ENCODE data around the gene POLR3B.
A peak's percentile ranks its signal among the peaks of the same experiment; 100 is the strongest.

The POLR3B gene

GRCh38 chr12:106329231-106329982, 28.1 kb upstream of the POLR3B start:
- Mint-ChIP-seq H3K4me1 (ENCODE audit: low read depth) (no peaks in the 10 kb centered on the region), H3K27me3 (ENCODE audit: low read depth) (no peaks in the 10 kb centered on the region), H3K27ac (no peak overlapping the region), H3K9me3 (no peaks in the 10 kb centered on the region), H3K4me3 (no peak overlapping the region), H3K36me3 (ENCODE audit: low read depth) (peaks cover 10% of the 10 kb centered on the region)

GRCh38 chr12:106331599-106331998, 25.9 kb upstream of the POLR3B start:
- Mint-ChIP-seq H3K4me3 (no peak overlapping the region), H3K4me1 (ENCODE audit: low read depth) (no peaks in the 10 kb centered on the region), H3K9me3 (no peaks in the 10 kb centered on the region), H3K27me3 (ENCODE audit: low read depth) (no peaks in the 10 kb centered on the region), H3K36me3 (ENCODE audit: low read depth) (peaks cover 7% of the 10 kb centered on the region), H3K27ac (no peak overlapping the region)

GRCh38 chr12:106332536-106332935, 25.0 kb upstream of the POLR3B start:
- no peak overlapping the region for H3K27ac Mint-ChIP-seq
- no peaks in the 10 kb centered on the region for H3K4me1 Mint-ChIP-seq (ENCODE audit: low read depth)
- H3K27me3 Mint-ChIP-seq (ENCODE audit: low read depth) = no peaks in the 10 kb centered on the region
- no peaks in the 10 kb centered on the region for H3K9me3 Mint-ChIP-seq
- H3K4me3 Mint-ChIP-seq = no peak overlapping the region
- peaks cover 7% of the 10 kb centered on the region for H3K36me3 Mint-ChIP-seq (ENCODE audit: low read depth)

GRCh38 chr12:106333010-106333409, 24.5 kb upstream of the POLR3B start:
- no peaks in the 10 kb centered on the region for H3K4me1 Mint-ChIP-seq (ENCODE audit: low read depth)

GRCh38 chr12:106333756-106334155, 23.8 kb upstream of the POLR3B start:
- H3K4me1 Mint-ChIP-seq (ENCODE audit: low read depth) = no peaks in the 10 kb centered on the region
- no peak overlapping the region for H3K4me3 Mint-ChIP-seq
- no peaks in the 10 kb centered on the region for H3K27me3 Mint-ChIP-seq (ENCODE audit: low read depth)
- H3K27ac Mint-ChIP-seq = no peak overlapping the region
- peaks cover 8% of the 10 kb centered on the region for H3K36me3 Mint-ChIP-seq (ENCODE audit: low read depth)
- H3K9me3 Mint-ChIP-seq = no peaks in the 10 kb centered on the region

More at GRCh38 chr12:106333010-106333409, 24.5 kb upstream of the POLR3B start:
- no peak overlapping the region for H3K27ac Mint-ChIP-seq
- H3K9me3 Mint-ChIP-seq = no peaks in the 10 kb centered on the region
- H3K4me3 Mint-ChIP-seq = no peak overlapping the region
- no peaks in the 10 kb centered on the region for H3K27me3 Mint-ChIP-seq (ENCODE audit: low read depth)
- H3K36me3 Mint-ChIP-seq (ENCODE audit: low read depth) = peaks cover 7% of the 10 kb centered on the region

GRCh38 chr12:106341086-106341877, 16.3 kb upstream of the POLR3B start:
- Mint-ChIP-seq H3K27ac (no peak overlapping the region), H3K4me1 (ENCODE audit: low read depth) (no peaks in the 10 kb centered on the region)

GRCh38 chr12:106342397-106343213, 14.9 kb upstream of the POLR3B start:
- H3K4me3 Mint-ChIP-seq = no peak overlapping the region
- H3K27me3 Mint-ChIP-seq (ENCODE audit: low read depth) = no peaks in the 10 kb centered on the region
- H3K36me3 Mint-ChIP-seq (ENCODE audit: low read depth) = peaks cover 10% of the 10 kb centered on the region
- H3K9me3 Mint-ChIP-seq = no peaks in the 10 kb centered on the region
- H3K27ac Mint-ChIP-seq = no peak overlapping the region
- H3K4me1 Mint-ChIP-seq (ENCODE audit: low read depth) = no peaks in the 10 kb centered on the region

More at GRCh38 chr12:106341086-106341877, 16.3 kb upstream of the POLR3B start:
- Mint-ChIP-seq H3K9me3 (no peaks in the 10 kb centered on the region), H3K4me3 (no peak overlapping the region), H3K27me3 (ENCODE audit: low read depth) (no peaks in the 10 kb centered on the region), H3K36me3 (ENCODE audit: low read depth) (peaks cover 8% of the 10 kb centered on the region)

- Mint-ChIP-seq H3K27me3 (ENCODE audit: low read depth) (no peaks in the 10 kb centered on the region), H3K4me1 (ENCODE audit: low read depth) (no peaks in the 10 kb centered on the region), H3K36me3 (ENCODE audit: low read depth) (peaks cover 10% of the 10 kb centered on the region), H3K27ac (no peak overlapping the region), H3K9me3 (no peaks in the 10 kb centered on the region), H3K4me3 (no peak overlapping the region)
Observed at GRCh38 chr12:106343214-106343528, 14.4 kb upstream of the POLR3B start.

GRCh38 chr12:106344131-106344530, 13.4 kb upstream of the POLR3B start:
- Mint-ChIP-seq H3K27me3 (ENCODE audit: low read depth) (no peaks in the 10 kb centered on the region), H3K4me3 (no peak overlapping the region), H3K4me1 (ENCODE audit: low read depth) (no peaks in the 10 kb centered on the region), H3K27ac (no peak overlapping the region), H3K36me3 (ENCODE audit: low read depth) (peaks cover 9% of the 10 kb centered on the region), H3K9me3 (no peaks in the 10 kb centered on the region)

- H3K27ac Mint-ChIP-seq = no peak overlapping the region
- peaks cover 5% of the 10 kb centered on the region for H3K27me3 Mint-ChIP-seq (ENCODE audit: low read depth)
- H3K9me3 Mint-ChIP-seq = no peaks in the 10 kb centered on the region
- peaks cover 6% of the 10 kb centered on the region for H3K36me3 Mint-ChIP-seq (ENCODE audit: low read depth)
- no peak overlapping the region for H3K4me3 Mint-ChIP-seq
- H3K4me1 Mint-ChIP-seq (ENCODE audit: low read depth) = no peaks in the 10 kb centered on the region
Observed at GRCh38 chr12:106345746-106346145, 11.8 kb upstream of the POLR3B start.

GRCh38 chr12:106348411-106348810, 9.1 kb upstream of the POLR3B start:
- no peak overlapping the region for H3K4me3 Mint-ChIP-seq
- H3K36me3 Mint-ChIP-seq (ENCODE audit: low read depth) = peaks cover 6% of the 10 kb centered on the region

GRCh38 chr12:106353175-106353574, 4.4 kb upstream of the POLR3B start:
- Mint-ChIP-seq H3K4me3 (no peak overlapping the region), H3K27me3 (ENCODE audit: low read depth) (peaks cover 5% of the 10 kb centered on the region), H3K27ac (no peak overlapping the region), H3K9me3 (no peaks in the 10 kb centered on the region), H3K36me3 (ENCODE audit: low read depth) (no peaks in the 10 kb centered on the region), H3K4me1 (ENCODE audit: low read depth) (peaks cover 6% of the 10 kb centered on the region)

More at GRCh38 chr12:106348411-106348810, 9.1 kb upstream of the POLR3B start:
- H3K4me1 Mint-ChIP-seq (ENCODE audit: low read depth) = no peaks in the 10 kb centered on the region
- H3K27me3 Mint-ChIP-seq (ENCODE audit: low read depth) = peaks cover 5% of the 10 kb centered on the region
- no peak overlapping the region for H3K27ac Mint-ChIP-seq
- no peaks in the 10 kb centered on the region for H3K9me3 Mint-ChIP-seq

- H3K9me3 Mint-ChIP-seq = no peaks in the 10 kb centered on the region
- H3K4me3 Mint-ChIP-seq = peak overlapping the region; percentile 82
- H3K36me3 Mint-ChIP-seq (ENCODE audit: low read depth) = no peaks in the 10 kb centered on the region
- no peaks in the 10 kb centered on the region for H3K27me3 Mint-ChIP-seq (ENCODE audit: low read depth)
- H3K4me1 Mint-ChIP-seq (ENCODE audit: low read depth) = peaks cover 12% of the 10 kb centered on the region
- peak overlapping the region; percentile 90 for H3K27ac Mint-ChIP-seq
Observed at GRCh38 chr12:106358396-106359241, 1.1 kb downstream of the POLR3B start.
